CD4-positive, alpha-beta T cell treated with Interleukin-4 for 1 hour (primary cell): ENCODE measurements around the gene FOSB.
A peak's percentile ranks its signal among the peaks of the same experiment; 100 is the strongest.

Experiments
- DNase-seq, 2 donors: peaks; one replicate each; pipeline ENCODE4 v3.0.0-alpha.2; 2020 to 2022

The FOSB gene

DNA sequence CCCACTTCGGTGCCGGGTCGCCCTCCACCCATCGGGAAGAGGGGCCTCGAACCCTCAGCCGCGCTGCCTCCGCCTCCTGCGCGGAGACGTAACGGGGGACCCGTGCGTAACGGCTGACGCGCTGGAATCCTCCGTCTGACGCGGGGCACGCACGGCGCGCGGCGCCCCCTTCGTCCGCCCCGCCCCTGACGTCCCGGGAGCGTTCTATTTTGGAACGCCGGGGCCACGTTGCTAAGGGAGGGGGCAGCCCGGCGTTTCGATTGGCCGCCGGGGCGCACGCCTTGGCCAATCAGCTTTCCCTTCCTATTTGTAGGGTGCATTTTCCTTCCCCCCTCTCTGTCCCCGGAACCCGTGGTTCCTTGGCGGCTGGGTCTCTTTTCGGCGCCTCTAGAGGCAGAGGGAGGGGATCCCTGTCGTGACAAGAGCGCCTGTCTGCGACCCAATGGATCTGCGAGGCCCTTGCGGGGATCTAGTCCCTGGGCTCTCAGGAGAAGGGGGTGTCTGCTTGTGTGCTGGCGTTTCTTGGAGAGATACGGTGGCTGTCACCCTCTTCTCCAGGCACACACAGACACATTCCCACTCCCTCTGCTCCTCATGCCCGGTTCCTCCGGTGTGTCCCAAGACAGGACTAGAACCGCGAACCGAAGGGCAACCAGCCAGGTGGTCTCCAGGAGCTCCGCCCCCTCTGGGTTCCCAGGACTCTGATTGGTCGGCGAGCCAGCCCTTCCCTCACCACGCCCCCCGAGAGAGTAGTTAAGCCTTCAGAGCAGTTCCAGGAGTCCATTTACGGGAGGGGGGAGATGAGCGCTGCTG, 1.5 kb downstream of the FOSB start:
- peak; percentile 86 to 87 for DNase-seq

DNA sequence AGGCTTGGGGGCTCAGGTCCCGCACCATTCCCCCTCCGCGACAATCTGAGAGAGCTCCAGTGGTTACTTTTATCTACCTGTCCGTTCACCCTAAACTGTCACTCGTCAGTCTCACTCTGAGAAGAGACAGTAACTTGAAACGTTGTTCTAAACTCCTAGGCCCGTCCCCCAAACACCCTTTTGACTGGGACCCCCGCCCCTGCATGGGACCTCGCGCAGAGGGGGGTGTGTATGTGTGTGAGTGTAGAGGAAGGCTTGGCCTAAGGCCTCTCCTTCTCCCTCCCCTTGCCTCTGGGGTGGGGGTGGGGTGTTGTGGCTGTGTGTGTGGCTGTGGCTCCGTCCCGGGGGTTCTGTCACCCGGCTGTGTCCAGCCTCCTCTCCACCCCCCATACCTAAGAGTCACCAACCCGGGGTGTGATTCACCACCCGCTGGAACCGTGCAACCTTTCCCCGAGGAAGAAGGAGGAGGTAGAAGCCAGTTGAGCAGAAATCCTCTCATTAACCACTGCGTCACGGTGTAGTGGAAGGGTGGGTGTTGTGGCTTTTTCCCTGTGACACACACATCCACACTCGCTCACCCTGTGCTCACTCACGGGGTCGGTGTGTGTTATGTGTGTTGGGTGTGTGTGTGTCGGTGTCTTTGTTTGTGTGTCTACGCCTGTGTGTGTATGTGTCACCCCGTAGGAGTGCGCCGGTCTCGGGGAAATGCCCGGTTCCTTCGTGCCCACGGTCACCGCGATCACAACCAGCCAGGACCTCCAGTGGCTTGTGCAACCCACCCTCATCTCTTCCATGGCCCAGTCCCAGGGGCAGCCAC, 2.4 kb downstream of the FOSB start:
- DNase-seq, result peak; percentile 73 to 79

DNA sequence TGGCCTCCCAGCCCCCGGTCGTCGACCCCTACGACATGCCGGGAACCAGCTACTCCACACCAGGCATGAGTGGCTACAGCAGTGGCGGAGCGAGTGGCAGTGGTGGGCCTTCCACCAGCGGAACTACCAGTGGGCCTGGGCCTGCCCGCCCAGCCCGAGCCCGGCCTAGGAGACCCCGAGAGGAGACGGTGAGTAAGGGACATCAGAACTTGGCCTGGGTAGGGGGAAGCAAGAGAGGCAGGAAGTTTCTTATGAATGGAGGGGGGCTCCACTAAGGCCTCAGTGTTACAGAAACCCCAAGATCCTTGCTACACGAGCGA, 2.9 kb downstream of the FOSB start:
- DNase-seq, result no peak

DNA sequence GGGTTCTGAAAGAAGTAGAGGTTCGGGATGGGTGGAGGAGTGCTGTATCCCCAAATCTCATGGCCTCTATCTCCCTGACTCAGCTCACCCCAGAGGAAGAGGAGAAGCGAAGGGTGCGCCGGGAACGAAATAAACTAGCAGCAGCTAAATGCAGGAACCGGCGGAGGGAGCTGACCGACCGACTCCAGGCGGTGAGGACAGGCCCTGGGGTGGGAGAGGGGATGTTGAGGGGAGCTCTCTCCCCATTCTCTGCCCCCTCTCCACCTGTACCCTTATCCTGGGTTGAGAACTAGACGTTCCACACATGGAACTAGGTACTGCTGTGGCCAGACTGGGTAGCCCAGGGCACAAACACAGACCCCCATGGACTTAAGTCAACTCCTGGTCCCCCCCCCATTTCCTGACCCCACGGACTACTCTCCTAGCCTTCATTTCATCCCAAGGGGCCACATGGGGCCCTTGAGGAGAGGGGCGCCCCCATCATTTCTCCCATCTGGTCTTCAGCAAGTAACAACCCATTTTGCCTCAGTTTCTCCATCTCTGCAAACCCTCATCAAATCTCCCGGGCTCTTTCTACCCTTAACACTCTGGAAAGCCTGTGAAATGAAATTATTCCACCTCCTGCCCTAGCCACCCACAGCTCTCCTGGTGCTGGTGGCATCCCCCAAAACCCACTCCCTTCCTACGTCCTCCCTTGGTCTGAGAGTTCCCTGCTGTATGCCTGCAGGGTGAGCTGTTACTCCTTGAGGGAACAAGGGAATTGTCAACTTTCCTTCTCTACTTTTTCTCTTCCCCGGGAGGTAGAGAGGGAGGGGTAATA, 3.5 kb downstream of the FOSB start:
- peak; percentile 47 to 63 for DNase-seq

DNA sequence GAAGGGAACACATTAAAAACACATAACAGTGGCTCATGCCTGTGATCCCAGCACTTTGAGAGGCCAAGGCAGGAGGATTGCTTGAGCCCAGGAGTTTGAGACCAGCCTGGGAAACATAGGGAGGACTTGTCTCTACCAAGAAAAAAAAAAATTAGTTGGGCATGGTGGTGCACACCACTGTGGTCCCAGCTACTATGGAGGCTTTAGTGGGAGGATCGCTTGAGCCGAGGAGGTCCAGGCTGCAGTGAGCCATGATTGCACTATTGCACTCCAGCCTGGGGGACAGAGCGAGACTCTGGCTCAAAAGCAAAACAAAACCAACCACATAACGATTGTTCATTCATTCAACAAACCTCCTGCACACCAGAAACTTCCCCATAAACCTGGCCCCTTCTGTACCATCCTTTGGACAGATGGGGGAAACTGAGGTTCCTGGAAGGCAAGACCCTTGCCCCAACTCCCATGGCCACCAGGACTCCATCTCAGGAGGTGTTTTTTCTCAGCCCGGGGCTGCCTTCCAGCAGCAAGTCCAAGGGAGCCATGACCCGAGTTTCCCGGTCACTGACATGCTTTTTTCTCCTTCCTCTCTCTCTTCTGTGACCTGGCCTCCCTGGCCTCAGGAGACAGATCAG, 4.3 kb downstream of the FOSB start:
- DNase-seq, result peak; percentile 51 to 59

DNA sequence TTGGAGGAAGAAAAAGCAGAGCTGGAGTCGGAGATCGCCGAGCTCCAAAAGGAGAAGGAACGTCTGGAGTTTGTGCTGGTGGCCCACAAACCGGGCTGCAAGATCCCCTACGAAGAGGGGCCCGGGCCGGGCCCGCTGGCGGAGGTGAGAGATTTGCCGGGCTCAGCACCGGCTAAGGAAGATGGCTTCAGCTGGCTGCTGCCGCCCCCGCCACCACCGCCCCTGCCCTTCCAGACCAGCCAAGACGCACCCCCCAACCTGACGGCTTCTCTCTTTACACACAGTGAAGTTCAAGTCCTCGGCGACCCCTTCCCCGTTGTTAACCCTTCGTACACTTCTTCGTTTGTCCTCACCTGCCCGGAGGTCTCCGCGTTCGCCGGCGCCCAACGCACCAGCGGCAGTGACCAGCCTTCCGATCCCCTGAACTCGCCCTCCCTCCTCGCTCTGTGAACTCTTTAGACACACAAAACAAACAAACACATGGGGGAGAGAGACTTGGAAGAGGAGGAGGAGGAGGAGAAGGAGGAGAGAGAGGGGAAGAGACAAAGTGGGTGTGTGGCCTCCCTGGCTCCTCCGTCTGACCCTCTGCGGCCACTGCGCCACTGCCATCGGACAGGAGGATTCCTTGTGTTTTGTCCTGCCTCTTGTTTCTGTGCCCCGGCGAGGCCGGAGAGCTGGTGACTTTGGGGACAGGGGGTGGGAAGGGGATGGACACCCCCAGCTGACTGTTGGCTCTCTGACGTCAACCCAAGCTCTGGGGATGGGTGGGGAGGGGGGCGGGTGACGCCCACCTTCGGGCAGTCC, 5.0 kb downstream of the FOSB start:
- DNase-seq, result peak; percentile 72 to 73

DNA sequence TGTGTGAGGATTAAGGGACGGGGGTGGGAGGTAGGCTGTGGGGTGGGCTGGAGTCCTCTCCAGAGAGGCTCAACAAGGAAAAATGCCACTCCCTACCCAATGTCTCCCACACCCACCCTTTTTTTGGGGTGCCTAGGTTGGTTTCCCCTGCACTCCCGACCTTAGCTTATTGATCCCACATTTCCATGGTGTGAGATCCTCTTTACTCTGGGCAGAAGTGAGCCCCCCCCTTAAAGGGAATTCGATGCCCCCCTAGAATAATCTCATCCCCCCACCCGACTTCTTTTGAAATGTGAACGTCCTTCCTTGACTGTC, 5.5 kb downstream of the FOSB start:
- DNase-seq, result no peak

DNA sequence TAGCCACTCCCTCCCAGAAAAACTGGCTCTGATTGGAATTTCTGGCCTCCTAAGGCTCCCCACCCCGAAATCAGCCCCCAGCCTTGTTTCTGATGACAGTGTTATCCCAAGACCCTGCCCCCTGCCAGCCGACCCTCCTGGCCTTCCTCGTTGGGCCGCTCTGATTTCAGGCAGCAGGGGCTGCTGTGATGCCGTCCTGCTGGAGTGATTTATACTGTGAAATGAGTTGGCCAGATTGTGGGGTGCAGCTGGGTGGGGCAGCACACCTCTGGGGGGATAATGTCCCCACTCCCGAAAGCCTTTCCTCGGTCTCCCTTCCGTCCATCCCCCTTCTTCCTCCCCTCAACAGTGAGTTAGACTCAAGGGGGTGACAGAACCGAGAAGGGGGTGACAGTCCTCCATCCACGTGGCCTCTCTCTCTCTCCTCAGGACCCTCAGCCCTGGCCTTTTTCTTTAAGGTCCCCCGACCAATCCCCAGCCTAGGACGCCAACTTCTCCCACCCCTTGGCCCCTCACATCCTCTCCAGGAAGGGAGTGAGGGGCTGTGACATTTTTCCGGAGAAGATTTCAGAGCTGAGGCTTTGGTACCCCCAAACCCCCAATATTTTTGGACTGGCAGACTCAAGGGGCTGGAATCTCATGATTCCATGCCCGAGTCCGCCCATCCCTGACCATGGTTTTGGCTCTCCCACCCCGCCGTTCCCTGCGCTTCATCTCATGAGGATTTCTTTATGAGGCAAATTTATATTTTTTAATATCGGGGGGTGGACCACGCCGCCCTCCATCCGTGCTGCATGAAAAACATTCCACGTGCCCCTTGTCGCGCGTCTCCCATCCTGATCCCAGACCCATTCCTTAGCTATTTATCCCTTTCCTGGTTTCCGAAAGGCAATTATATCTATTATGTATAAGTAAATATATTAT, 6.1 kb downstream of the FOSB start:
- DNase-seq, result peak; percentile 77 to 83

DNA sequence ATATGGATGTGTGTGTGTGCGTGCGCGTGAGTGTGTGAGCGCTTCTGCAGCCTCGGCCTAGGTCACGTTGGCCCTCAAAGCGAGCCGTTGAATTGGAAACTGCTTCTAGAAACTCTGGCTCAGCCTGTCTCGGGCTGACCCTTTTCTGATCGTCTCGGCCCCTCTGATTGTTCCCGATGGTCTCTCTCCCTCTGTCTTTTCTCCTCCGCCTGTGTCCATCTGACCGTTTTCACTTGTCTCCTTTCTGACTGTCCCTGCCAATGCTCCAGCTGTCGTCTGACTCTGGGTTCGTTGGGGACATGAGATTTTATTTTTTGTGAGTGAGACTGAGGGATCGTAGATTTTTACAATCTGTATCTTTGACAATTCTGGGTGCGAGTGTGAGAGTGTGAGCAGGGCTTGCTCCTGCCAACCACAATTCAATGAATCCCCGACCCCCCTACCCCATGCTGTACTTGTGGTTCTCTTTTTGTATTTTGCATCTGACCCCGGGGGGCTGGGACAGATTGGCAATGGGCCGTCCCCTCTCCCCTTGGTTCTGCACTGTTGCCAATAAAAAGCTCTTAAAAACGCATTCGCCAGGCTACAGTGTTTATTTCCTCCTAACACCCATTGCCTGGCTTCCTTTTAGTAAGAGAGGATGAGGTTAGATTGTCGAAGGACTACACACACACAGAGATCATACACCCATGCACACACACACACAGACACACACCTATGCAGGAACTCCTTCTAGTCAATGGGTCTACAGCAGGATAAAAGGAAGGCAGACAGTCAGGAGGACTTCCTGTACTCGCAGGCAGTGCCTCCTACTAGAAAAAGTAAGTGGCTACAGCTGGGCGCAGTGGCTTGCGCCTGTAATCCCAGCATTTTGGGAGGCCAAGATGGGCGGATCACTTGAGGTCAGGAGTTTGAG, 7.1 kb downstream of the FOSB start:
- peak; percentile 86 to 89 for DNase-seq

DNA sequence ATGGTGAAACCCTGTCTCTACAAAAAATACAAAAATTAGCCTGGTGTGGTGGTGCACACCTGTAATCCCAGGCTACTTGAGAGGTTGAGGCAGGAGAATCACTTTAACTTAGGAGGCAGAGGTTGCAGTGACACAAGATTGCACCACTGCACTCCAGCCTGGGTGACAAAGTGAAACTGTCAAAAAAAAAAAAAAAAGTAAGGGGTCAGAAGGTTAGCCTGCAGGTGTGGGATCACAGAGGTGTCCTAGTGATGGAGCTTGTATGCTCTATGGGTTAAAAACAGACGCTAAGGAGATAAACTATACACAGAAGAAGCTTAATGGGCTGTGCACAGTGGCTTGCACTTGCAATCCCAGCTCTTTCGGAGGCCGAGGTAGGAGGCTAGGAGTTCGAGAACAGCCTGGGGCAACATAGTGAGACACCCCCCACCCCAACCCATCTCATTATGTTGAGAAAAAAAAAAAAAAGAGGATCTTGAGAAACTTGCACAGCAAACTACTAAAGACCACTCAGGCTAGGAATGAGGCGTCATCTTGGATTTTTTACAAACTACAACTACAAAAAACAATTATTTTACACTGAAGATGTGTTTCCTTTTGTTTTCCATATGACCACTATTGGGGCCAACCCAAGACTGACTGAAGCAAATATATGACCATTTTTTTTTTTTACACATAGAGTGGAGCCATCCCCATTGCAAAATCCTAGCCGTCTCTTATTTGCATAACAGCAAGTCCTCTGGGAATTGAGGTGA, 7.9 kb downstream of the FOSB start:
- DNase-seq, result peak; percentile 85

DNA sequence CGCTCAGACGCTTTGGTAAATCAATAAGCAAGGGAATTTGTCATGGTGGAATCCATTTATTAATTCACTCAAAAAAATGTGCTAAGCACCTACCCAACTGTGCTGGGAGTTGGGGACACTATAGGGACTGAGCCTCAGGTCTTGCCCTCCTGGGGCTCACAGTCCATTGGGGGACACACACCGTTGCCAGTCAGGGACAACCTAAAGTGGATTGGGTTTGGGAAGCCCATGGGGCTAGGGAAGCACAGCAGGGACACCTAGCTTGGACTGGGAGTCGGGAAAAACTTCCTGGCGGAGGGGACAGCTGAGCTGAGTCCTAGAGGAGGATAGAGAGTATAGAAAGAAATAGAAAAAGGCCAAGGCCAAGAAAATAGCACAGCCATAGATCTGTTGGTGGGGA, 8.5 kb downstream of the FOSB start:
- peak; percentile 71 to 79 for DNase-seq

DNA sequence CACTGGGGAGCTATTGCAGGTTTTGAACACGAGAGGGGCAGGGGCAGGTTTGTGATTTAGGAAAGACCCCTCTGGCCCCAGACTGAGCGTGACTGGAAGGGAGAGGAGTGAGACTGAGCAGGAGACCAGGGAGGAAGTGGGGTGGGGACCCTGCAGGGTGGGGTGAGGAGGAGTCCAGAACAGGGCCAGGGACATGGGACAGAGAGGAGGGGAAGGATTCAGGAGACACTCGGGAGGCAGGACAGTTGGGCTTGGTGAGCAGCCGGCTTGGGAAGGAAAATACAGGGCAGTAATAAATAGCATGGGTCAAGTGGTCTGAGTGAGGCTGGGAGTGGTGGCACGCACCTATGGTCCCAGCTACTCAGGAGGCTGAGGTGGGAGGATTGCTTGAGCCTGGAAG, 9.4 kb downstream of the FOSB start:
- peak; percentile 53 to 72 for DNase-seq

DNA sequence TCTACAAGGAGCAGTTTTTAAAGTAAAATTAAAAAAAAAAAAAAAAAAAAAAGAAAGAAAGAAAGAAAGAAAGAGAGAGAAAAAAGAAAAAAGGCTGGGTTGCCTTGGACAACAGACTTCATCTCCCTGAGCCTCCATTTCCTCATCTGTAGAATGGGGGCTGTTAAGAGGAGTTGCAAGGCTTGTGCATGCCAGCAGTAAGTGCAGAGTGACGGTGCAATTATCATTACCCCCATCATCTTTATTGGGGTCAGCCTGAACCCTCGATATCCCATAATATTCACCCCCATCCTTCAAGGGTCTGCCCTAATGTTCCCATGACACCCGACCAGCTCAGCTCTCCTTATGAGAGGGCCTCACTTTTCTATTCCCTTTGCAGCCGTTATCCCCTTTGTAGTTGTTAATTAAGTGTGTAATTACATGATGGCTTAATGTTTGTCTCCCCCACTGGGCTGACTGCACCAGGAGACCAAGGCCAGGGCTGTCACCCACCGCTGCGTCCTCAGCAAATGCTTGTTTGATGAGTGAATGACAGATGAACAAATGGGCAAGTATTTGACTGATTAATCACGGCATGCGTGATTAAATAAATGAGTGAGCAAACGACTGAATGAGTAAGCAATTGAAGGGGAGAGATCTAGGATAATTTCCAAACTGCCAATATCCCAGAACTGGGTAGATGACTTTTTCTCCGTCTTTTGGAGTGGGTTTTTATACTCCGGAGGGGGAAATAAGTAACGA, 10.1 kb downstream of the FOSB start:
- DNase-seq, result peak; percentile 29 to 74

DNA sequence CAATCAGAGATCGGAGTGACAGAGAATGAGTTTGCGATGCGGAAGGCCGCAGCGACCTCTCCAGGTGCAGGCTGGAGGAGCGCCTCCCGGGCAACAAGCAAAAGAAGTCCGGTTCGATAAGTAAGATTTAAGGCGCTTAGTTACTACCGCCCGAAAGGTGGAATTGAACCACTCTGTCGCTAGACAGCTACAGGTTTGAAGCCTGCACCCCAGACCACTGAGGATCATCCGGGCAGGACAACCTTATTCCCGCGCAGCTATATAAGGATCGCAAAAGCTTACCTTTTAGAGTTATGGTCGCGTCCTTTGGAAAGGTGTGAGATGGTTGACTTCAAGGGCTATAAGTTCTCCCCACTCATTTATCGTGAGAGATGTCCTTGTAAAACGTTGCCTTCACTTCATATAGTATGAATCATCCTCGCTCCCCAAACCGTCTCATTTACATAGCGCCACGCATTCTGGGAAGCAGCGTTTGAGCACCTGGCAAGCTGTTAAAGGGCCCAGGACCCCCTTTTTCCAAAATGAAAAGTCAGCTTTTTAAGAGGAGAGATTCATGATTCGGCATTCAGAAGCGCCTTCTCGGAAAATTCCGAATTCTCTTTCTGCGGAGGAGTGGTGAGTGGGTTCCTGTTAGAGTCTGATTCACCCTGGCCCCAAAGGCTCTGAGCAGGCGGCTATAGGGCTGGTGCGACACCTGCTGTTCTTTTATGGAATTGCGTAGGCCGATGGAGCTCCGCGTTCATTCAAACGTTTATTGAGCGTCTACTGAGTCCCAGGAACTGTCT, 10.8 kb downstream of the FOSB start:
- peak; percentile 92 to 94 for DNase-seq

DNA sequence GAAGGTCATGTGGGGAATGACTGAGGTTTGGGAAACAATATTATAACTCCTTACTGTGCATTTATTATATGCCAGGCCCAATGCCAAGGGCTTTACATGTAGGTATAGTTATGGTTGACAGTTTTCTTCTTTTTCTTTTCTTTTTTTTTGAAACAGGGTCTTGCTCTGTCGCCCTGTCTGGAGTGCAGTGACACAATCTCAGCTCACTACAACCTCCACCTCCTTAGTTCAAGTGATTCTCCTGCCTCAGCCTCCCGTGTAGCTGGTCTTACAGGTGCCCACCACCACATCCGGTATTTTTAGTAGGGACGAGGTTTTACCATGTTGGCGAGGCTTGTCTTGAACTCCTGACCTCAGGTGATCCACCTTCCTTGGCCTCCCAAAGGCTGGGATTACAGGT, 15.2 kb downstream of the FOSB start:
- no peak for DNase-seq

DNA sequence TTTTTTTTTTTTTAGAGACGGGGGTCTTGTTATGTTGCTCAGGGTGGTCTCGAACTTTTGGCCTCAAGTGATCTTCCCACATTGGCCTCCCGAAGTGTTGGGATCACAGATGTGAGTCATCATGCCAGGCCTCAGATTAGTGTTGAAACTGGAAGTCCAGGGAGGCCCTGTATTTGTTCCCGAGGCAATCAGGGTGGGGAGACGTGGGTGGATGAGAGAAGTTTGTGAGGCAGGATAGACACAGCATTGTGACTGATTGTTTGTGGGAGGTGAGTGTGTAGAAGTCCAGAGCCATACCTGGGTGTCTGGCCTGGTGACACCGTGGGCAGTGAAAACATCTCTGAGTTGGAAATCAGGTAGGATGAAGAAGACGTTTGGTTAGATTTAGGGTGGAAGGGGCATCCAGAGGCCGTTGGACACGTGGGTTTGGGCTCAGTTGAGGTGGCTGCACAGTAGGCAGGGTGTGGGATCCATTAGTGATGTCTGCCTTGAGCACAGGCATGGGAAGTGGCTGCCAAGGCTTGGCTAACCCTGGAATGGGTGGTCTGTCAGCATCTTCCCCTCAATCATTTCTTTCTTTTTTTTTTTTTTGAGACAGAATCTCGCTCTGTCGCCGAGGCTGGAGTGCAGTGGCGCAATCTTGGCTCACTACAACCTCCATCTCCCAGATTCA, 16.6 kb downstream of the FOSB start:
- no peak for DNase-seq
